Stimulated activated CD8-positive, alpha-beta memory T cell treated with anti-CD3 and anti-CD28 coated beads, Interleukin-4, amount 100 ng/mL, for 24 hours (primary cell): Measurements from ENCODE around the gene ATN1.
"Not testable (repeated sequence)": the region's sequence is repeated elsewhere in the genome, so short reads cannot be mapped to it uniquely, and the experiment has no call there.

Source experiments
- DNase-seq: peaks from one replicate; pipeline ENCODE4 v3.0.0-alpha.2; 2020; ENCODE audit warnings: low read depth

The ATN1 gene

GRCh38 chr12:6927379-6928021 is at the start of gene ATN1:
Gene ATN1 (plus strand): TSS chr12:6927959. CDS start chr12:6934002, 6,043 bp downstream.
- DNase-seq = no peak

- DNase-seq = not testable (repeated sequence)
These were observed 47.9 kb upstream of the ATN1 start for GRCh38 chr12:6879824-6880223.

- DNase-seq = no peak
These were observed 44.5 kb upstream of the ATN1 start for GRCh38 chr12:6883252-6883651.

GRCh38 chr12:6883683-6884082 is 44.1 kb upstream of the ATN1 start:
- DNase-seq = no peak

GRCh38 chr12:6884539-6884938 is 43.2 kb upstream of the ATN1 start:
- no peak for DNase-seq

- not testable (repeated sequence) for DNase-seq
These were observed 41.4 kb upstream of the ATN1 start for GRCh38 chr12:6886206-6886999.

- no peak for DNase-seq
These were observed 40.3 kb upstream of the ATN1 start for GRCh38 chr12:6887460-6887859.

GRCh38 chr12:6888360-6888759 is 39.4 kb upstream of the ATN1 start:
- DNase-seq = no peak

GRCh38 chr12:6888794-6889193 is 39.0 kb upstream of the ATN1 start:
- not testable (repeated sequence) for DNase-seq

- DNase-seq = not testable (repeated sequence)
These were observed 37.8 kb upstream of the ATN1 start for GRCh38 chr12:6889775-6890573.

GRCh38 chr12:6890789-6891645 is 36.7 kb upstream of the ATN1 start:
- peak; percentile 98 for DNase-seq

GRCh38 chr12:6891646-6892001 is 36.1 kb upstream of the ATN1 start:
- no peak for DNase-seq

GRCh38 chr12:6892683-6893082 is 35.1 kb upstream of the ATN1 start:
- not testable (repeated sequence) for DNase-seq

- DNase-seq = no peak
These were observed 33.4 kb upstream of the ATN1 start for GRCh38 chr12:6894321-6894720.

GRCh38 chr12:6896846-6897435 is 30.8 kb upstream of the ATN1 start:
- no peak for DNase-seq

- DNase-seq = no peak
These were observed 28.3 kb upstream of the ATN1 start for GRCh38 chr12:6899427-6899826.

GRCh38 chr12:6899837-6900519 is 27.8 kb upstream of the ATN1 start:
- no peak for DNase-seq

GRCh38 chr12:6902448-6902847 is 25.3 kb upstream of the ATN1 start:
- no peak for DNase-seq

- no peak for DNase-seq
These were observed 24.0 kb upstream of the ATN1 start for GRCh38 chr12:6903722-6904121.
